ENCODE data around the gene INHBA. TPM values are rescaled to one million over a fixed set of nuclear protein-coding genes. Genes with fewer than 3 reads are reported as not detected.

The INHBA gene
- total and polyA plus RNA-seq, 2 donors (not counting 1 experiment from before 2014, with no cell fraction given): 15.0 to 108 TPM

GRCh38 chr7:41682422-41682821 is 20.5 kb downstream of the INHBA start:
- Histone ChIP-seq H2AFZ (ENCODE audit: low read length) (no peak overlapping the region), H3K79me2 (ENCODE audit: control insufficient read depth, insufficient read depth, low read length) (no peaks in the 10 kb centered on the region), H3K9ac (ENCODE audit: insufficient read depth, low read length) (no peak overlapping the region), H3K27me3 (ENCODE audit: control insufficient read depth, insufficient read depth, low read length) (no peaks in the 10 kb centered on the region), H4K20me1 (ENCODE audit: control insufficient read depth, extremely low read depth, insufficient read depth, low read length) (no peaks in the 10 kb centered on the region), H3K4me1 (ENCODE audit: control insufficient read depth, extremely low read depth, insufficient read depth, low read length) (peaks cover 2% of the 10 kb centered on the region), H3K4me3 (replicated peaks in 1 of 4; ENCODE audit: control extremely low read depth in 1 of 4, insufficient read depth in 1 of 4, low read depth in 3 of 4, low read length in 4 of 4) (no peak overlapping the region), H3K36me3 (ENCODE audit: control insufficient read depth, insufficient read depth, low read length) (no peaks in the 10 kb centered on the region), H3K27ac (ENCODE audit: insufficient read depth, low read length) (no peak overlapping the region), H3K4me2 (ENCODE audit: extremely low read depth, insufficient read depth, low read length) (no peak overlapping the region), H3K9me3 (ENCODE audit: control insufficient read depth, insufficient read depth, low read depth, low read length) (no peaks in the 10 kb centered on the region)
- TF ChIP-seq, protein P1, sequence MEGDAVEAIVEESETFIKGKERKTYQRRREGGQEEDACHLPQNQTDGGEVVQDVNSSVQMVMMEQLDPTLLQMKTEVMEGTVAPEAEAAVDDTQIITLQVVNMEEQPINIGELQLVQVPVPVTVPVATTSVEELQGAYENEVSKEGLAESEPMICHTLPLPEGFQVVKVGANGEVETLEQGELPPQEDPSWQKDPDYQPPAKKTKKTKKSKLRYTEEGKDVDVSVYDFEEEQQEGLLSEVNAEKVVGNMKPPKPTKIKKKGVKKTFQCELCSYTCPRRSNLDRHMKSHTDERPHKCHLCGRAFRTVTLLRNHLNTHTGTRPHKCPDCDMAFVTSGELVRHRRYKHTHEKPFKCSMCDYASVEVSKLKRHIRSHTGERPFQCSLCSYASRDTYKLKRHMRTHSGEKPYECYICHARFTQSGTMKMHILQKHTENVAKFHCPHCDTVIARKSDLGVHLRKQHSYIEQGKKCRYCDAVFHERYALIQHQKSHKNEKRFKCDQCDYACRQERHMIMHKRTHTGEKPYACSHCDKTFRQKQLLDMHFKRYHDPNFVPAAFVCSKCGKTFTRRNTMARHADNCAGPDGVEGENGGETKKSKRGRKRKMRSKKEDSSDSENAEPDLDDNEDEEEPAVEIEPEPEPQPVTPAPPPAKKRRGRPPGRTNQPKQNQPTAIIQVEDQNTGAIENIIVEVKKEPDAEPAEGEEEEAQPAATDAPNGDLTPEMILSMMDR (conservative IDR thresholded peaks at IDR 0.05 in 1 of 2, IDR thresholded peaks at IDR 0.05 in 1 of 2; ENCODE audit: low read depth in 1 of 2, low read length in 2 of 2): no peak
- no peak for TF ChIP-seq EZH2 (IDR thresholded peaks at IDR 0.05; ENCODE audit: low read length, missing control alignments)
- no peak for DNase-seq (ENCODE audit: low read depth in 2 of 2)

DNA sequence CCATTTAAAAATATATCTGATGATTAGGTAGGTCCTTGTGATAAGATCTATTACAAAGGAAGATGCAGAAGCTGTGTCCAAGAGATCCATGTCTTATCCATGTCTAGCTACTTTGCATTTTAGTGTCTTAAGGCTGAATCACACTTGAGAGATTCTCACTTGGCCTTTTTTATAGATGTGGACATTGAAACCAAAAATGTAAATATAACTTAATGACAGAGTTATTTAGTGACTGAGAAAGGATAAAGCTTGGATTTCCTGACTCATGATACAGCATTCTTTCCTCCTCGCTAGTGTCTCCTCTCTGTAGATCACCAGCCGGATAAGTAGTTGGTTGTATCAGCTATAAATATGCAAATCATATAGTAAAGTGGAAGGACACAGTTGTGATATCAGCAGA is 23.3 kb downstream of the INHBA start:
- H3K4me1 ChIP-seq (ENCODE audit: control insufficient read depth, extremely low read depth, insufficient read depth, low read length): peaks cover 2% of the 10 kb centered on the region
- DNase-seq (ENCODE audit: low read depth in 2 of 2): no peak
- no peaks in the 10 kb centered on the region for H3K9me3 ChIP-seq (ENCODE audit: control insufficient read depth, insufficient read depth, low read depth, low read length)
- no peak overlapping the region for H2AFZ ChIP-seq (ENCODE audit: low read length)
- TF ChIP-seq EZH2 (IDR thresholded peaks at IDR 0.05; ENCODE audit: low read length, missing control alignments): no peak
- TF ChIP-seq, protein P1 (conservative IDR thresholded peaks at IDR 0.05 in 1 of 2, IDR thresholded peaks at IDR 0.05 in 1 of 2; ENCODE audit: low read depth in 1 of 2, low read length in 2 of 2): no peak
- H3K4me2 ChIP-seq (ENCODE audit: extremely low read depth, insufficient read depth, low read length): no peak overlapping the region
- no peak overlapping the region for H3K9ac ChIP-seq (ENCODE audit: insufficient read depth, low read length)
- H3K36me3 ChIP-seq (ENCODE audit: control insufficient read depth, insufficient read depth, low read length): no peaks in the 10 kb centered on the region
- no peak overlapping the region for H3K4me3 ChIP-seq (replicated peaks in 1 of 4; ENCODE audit: control extremely low read depth in 1 of 4, insufficient read depth in 1 of 4, low read depth in 3 of 4, low read length in 4 of 4)
- H3K79me2 ChIP-seq (ENCODE audit: control insufficient read depth, insufficient read depth, low read length): no peaks in the 10 kb centered on the region
- H4K20me1 ChIP-seq (ENCODE audit: control insufficient read depth, extremely low read depth, insufficient read depth, low read length): no peaks in the 10 kb centered on the region
- no peaks in the 10 kb centered on the region for H3K27me3 ChIP-seq (ENCODE audit: control insufficient read depth, insufficient read depth, low read length)
- H3K27ac ChIP-seq (ENCODE audit: insufficient read depth, low read length): no peak overlapping the region

DNA sequence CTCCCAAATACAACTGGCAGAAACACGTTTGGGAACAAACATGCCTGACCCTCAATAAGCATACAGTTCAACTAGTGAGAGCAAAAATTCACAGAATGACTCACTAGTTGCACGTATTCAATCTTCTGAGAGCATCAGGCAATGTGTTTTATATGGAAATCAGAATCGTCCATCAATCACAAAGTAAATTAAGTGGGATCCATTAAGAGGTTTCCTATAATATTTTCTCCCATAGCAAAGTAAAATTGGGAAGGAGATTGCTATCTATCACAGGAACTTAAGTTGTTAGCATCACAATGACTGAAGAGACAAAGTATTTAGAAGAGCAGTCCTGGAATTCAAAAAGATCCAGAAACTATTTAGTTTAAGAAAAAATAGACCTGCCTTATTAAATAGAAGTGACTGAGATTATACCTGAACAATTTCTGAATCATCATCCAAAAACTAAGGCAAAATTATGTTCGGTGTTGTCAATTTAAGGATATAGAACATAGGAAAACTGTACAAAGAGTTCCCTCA is 28.3 kb downstream of the INHBA start:
- Histone ChIP-seq H3K36me3 (ENCODE audit: control insufficient read depth, insufficient read depth, low read length) (no peaks in the 10 kb centered on the region), H3K27me3 (ENCODE audit: control insufficient read depth, insufficient read depth, low read length) (no peaks in the 10 kb centered on the region), H4K20me1 (ENCODE audit: control insufficient read depth, extremely low read depth, insufficient read depth, low read length) (no peaks in the 10 kb centered on the region), H3K9ac (ENCODE audit: insufficient read depth, low read length) (no peak overlapping the region), H3K4me1 (ENCODE audit: control insufficient read depth, extremely low read depth, insufficient read depth, low read length) (no peaks in the 10 kb centered on the region), H3K4me2 (ENCODE audit: extremely low read depth, insufficient read depth, low read length) (no peak overlapping the region), H3K4me3 (replicated peaks in 1 of 4; ENCODE audit: control extremely low read depth in 1 of 4, insufficient read depth in 1 of 4, low read depth in 3 of 4, low read length in 4 of 4) (no peak overlapping the region), H3K27ac (ENCODE audit: insufficient read depth, low read length) (no peak overlapping the region), H2AFZ (ENCODE audit: low read length) (no peak overlapping the region), H3K79me2 (ENCODE audit: control insufficient read depth, insufficient read depth, low read length) (no peaks in the 10 kb centered on the region), H3K9me3 (ENCODE audit: control insufficient read depth, insufficient read depth, low read depth, low read length) (no peaks in the 10 kb centered on the region)
- no peak for DNase-seq (ENCODE audit: low read depth in 2 of 2)
- TF ChIP-seq, protein P1 (conservative IDR thresholded peaks at IDR 0.05 in 1 of 2, IDR thresholded peaks at IDR 0.05 in 1 of 2; ENCODE audit: low read depth in 1 of 2, low read length in 2 of 2): no peak
- no peak for TF ChIP-seq EZH2 (IDR thresholded peaks at IDR 0.05; ENCODE audit: low read length, missing control alignments)
